ENCODE results near the gene RIMS3. TPM values are rescaled to one million over a fixed set of nuclear protein-coding genes. Genes with fewer than 3 reads are reported as not detected.

RIMS3 gene
- total RNA-seq, 2 donors from 2014 or later = 1.4 to 5.5 TPM

DNA sequence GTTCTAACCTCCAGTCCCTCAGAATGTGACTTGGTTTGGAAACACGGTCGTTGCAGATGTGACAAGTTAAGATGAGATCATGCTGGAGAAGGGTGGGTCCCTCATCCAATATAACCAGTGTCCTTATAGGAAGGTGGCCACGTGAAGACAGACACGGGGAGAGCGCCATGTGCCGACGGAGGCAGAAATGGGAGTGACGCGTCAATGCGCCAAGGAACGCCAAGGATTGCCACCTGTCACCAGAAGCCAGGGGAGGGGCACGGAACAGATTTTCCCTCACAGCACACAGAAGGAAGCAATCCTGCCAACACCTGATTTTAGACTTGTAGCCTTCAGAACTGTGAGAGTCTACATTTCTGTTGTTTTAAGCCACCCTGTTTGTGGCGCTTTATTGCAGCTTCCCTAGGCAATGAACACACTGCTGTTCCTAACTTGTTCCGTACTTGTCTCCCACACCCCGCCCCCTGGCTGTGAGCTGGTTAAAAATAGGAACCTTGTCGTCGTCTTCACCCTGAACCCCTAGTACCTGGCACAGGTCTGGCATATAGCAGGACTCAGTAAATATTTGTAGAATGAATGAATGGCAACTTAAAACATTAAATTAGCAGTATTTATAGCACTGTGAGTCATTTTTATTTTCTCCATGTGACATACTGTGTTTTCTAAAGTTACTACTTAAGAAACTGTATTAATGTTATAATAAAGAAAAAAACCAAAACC, 14.2 kb downstream of the RIMS3 start:
- Histone ChIP-seq H3K4me1 (peaks cover 0 to 13% of the 10 kb centered on the region in 2 donors), H3K9me3 (no peaks in the 10 kb centered on the region), H3K36me3 (no peaks in the 10 kb centered on the region), H3K27ac (no peak overlapping the region), H3K4me3 (no peak overlapping the region), H3K27me3 (no peaks in the 10 kb centered on the region)
- DNase-seq (ENCODE audit: low spot score) = no peak
- TF ChIP-seq, protein P1, sequence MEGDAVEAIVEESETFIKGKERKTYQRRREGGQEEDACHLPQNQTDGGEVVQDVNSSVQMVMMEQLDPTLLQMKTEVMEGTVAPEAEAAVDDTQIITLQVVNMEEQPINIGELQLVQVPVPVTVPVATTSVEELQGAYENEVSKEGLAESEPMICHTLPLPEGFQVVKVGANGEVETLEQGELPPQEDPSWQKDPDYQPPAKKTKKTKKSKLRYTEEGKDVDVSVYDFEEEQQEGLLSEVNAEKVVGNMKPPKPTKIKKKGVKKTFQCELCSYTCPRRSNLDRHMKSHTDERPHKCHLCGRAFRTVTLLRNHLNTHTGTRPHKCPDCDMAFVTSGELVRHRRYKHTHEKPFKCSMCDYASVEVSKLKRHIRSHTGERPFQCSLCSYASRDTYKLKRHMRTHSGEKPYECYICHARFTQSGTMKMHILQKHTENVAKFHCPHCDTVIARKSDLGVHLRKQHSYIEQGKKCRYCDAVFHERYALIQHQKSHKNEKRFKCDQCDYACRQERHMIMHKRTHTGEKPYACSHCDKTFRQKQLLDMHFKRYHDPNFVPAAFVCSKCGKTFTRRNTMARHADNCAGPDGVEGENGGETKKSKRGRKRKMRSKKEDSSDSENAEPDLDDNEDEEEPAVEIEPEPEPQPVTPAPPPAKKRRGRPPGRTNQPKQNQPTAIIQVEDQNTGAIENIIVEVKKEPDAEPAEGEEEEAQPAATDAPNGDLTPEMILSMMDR (IDR thresholded peaks at IDR 0.05) = peak in 1 of 2 donors; percentile 29

DNA sequence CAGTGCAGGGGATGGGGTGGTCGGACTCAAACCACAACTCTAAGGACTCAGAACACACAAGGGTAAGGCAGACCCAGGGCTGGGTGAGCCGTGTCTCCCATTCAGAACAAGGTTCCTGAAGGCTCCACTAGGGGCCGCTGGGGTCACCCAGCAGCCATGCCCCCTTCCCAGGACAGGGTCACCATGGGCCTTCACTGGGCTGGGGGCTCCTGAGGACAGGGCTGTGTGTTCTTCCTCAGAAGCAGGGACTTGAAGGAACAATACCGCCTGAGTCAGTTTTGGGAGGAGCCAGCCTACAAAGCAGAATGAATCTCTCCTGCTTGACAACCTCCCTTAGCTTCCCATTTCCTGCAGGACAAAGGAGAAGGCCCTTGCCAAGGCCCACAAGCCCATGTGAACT, 15.4 kb downstream of the RIMS3 start:
- Histone ChIP-seq H3K4me1 (peaks cover 0 to 13% of the 10 kb centered on the region in 2 donors), H3K36me3 (no peaks in the 10 kb centered on the region), H3K27me3 (no peaks in the 10 kb centered on the region), H3K9me3 (no peaks in the 10 kb centered on the region), H3K4me3 (no peak overlapping the region), H3K27ac (no peak overlapping the region)
- DNase-seq (ENCODE audit: low spot score) = no peak
- TF ChIP-seq, protein P1 (IDR thresholded peaks at IDR 0.05) = no peak

DNA sequence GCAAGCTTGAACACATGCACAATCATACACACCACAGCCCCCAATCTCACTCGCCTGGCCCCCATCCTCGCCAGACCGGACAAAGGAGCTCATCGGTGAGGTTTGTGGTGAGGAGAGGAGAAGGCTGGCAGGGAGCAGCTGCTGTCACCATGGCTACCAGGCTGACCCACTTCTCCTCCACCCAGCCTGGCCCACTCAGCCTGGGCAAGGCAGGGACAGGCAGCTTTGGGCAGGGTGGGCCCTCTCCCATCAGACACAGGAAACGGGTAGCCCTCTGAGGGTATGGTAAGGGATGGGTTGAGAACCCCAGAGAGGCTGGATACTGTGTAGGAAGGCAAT, 15.9 kb downstream of the RIMS3 start:
- no peaks in the 10 kb centered on the region for H3K27me3 ChIP-seq
- H3K36me3 ChIP-seq = no peaks in the 10 kb centered on the region
- H3K27ac ChIP-seq = no peak overlapping the region
- H3K4me3 ChIP-seq = no peak overlapping the region
- TF ChIP-seq, protein P1 (IDR thresholded peaks at IDR 0.05) = no peak
- H3K4me1 ChIP-seq = peaks cover 0 to 13% of the 10 kb centered on the region in 2 donors
- DNase-seq (ENCODE audit: low spot score) = no peak
- H3K9me3 ChIP-seq = no peaks in the 10 kb centered on the region

DNA sequence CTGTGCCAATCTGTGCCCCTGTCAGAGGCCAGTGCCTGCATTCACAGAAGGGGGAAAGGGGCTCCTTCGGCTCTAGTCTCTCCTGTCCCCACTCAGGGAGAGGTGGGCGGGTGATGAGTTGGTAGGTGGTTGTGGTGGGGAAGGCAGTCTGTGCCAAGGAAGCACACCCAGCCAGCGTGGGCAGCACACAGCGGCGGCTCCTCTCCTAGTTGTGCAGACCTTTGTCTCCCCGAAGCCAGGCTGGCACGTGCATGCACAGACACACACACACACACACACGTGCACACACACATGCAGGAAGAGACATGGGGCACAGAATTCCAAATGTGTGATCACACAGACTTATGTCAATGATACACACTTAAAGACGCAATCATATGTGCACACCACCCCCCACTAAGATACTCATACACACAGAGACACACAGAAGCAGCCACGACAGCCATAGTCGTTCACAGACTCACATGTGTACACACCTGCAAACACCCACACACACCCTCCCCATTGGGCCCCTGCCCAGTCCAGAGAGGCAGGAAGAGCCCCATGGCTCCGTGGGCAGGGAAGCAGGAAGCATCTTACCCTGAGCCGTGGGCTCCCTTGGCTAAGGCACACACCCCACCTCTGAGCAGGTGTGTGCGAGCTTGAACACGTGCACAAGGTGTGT, 16.4 kb downstream of the RIMS3 start:
- no peaks in the 10 kb centered on the region for H3K27me3 ChIP-seq
- no peak overlapping the region for H3K4me3 ChIP-seq
- H3K27ac ChIP-seq = no peak overlapping the region
- TF ChIP-seq, protein P1 (IDR thresholded peaks at IDR 0.05) = no peak
- no peaks in the 10 kb centered on the region for H3K36me3 ChIP-seq
- no peak for DNase-seq (ENCODE audit: low spot score)
- H3K4me1 ChIP-seq = peaks cover 0 to 10% of the 10 kb centered on the region in 2 donors
- no peaks in the 10 kb centered on the region for H3K9me3 ChIP-seq

DNA sequence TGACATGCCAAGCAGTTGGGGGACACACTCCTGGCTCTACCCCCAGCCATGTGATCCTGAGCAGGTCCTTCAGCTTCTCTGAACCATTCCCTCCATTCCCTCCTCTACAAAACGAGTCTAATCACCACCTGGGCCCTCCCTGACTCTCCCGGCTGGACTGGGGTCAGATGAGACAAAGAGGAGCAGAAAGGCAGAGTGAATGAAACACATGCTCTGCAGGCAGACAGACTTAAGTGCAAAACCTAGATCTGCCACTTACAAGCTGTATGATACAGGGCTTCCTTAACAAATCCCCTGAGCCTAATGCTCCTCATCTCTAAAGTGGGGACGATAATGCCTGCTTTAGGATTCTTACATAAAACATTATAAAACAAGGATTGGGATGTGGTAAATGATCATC, 17.3 kb downstream of the RIMS3 start:
- H3K27ac ChIP-seq = no peak overlapping the region
- DNase-seq (ENCODE audit: low spot score) = no peak
- H3K4me3 ChIP-seq = no peak overlapping the region
- peaks cover 0 to 9% of the 10 kb centered on the region in 2 donors for H3K4me1 ChIP-seq
- H3K9me3 ChIP-seq = no peaks in the 10 kb centered on the region
- TF ChIP-seq, protein P1 (IDR thresholded peaks at IDR 0.05) = no peak
- no peaks in the 10 kb centered on the region for H3K27me3 ChIP-seq
- H3K36me3 ChIP-seq = no peaks in the 10 kb centered on the region

All from right atrium auricular region (tissue), 2 donors.